Measurements from ENCODE around the gene BNC2. TPM values are rescaled to one million over a fixed set of nuclear protein-coding genes. Genes with fewer than 3 reads are reported as not detected.

BNC2 gene
- total and polyA plus RNA-seq, 2 of the 13 experiments (the other 11 are each of a cell fraction or from before 2014, with no cell fraction given), result not detected

GRCh38 chr9:16726718-16727451 lies 143.6 kb downstream of the BNC2 start:
- Histone ChIP-seq H3K79me2 (ENCODE audit: insufficient read depth, low read length) (no peaks in the 10 kb centered on the region), H3K27ac (ENCODE audit: extremely low read length, insufficient read depth, low read length) (no peak overlapping the region), H3K9ac (ENCODE audit: insufficient read depth, low read depth, low read length) (no peak overlapping the region), H3K4me2 (ENCODE audit: low read depth, low read length) (peak overlapping the region; percentile 49), H3K27me3 (ENCODE audit: control insufficient read depth in 1 of 2, insufficient read depth in 2 of 2, low read length in 2 of 2) (peaks cover 5 to 37% of the 10 kb centered on the region in 2 experiments; a peak in 4 of 5 replicates), H3K36me3 (replicated peaks in 1 of 2; ENCODE audit: control insufficient read depth in 1 of 2, insufficient read depth in 2 of 2, low read length in 2 of 2) (no peaks in the 10 kb centered on the region), H4K20me1 (ENCODE audit: insufficient read depth, low read length) (no peaks in the 10 kb centered on the region), H3K4me1 (ENCODE audit: insufficient read depth, low read length) (no peaks in the 10 kb centered on the region), H2AFZ (ENCODE audit: low read length) (no peak overlapping the region), H3K9me3 (ENCODE audit: low read length) (no peaks in the 10 kb centered on the region), H3K4me3 (replicated peaks in 1 of 3; ENCODE audit: insufficient read depth in 1 of 3, low read depth in 2 of 3, low read length in 3 of 3) (peak overlapping the region in 1 of 3 experiments; percentile 51; a peak in 1 of 6 replicates)
- no TSS peak for BruUV-seq (replicated peaks)
- in situ Hi-C loops (cut with HindIII; ENCODE audit: extremely low pct_ligation_motif_present, low pct_unique_long_range_greater_than_20kb) (no loop called here), intact Hi-C loops (cut with micrococcal nuclease; ENCODE audit: unreplicated experiment) (loop anchor here (5.0 kb wide), 1 partner anchor 505 kb away; no protein-coding TSS in a partner anchor)
- peak; percentile 93 for ATAC-seq
- no peak for FAIRE-seq
- DNase-seq (ENCODE audit: low spot score), result no peak
- POLR2A ChIA-PET, result no interaction called here
- WGBS (ENCODE audit: low lambda C conversion rate), result 5% methylated on average over 28 of the region's 60 CpGs
- CTCF ChIA-PET (ENCODE audit: low intra/inter-chr PET ratio, low total read pairs), result no interaction called here
- TF ChIP-seq SMARCE1 (IDR thresholded peaks at IDR 0.05; ENCODE audit: borderline replicate concordance) (no peak), ZNF570 (CRISPR knock-in tag; IDR thresholded peaks at IDR 0.05; ENCODE audit: borderline replicate concordance) (no peak), ZSCAN9 (CRISPR knock-in tag; IDR thresholded peaks at IDR 0.05; ENCODE audit: borderline replicate concordance) (no peak), ZNF296 (CRISPR knock-in tag; conservative IDR thresholded peaks at IDR 0.05) (no peak), MAF1 (CRISPR knock-in tag; IDR thresholded peaks at IDR 0.05; ENCODE audit: borderline replicate concordance) (no peak), ZBTB46 (CRISPR knock-in tag; IDR thresholded peaks at IDR 0.05; ENCODE audit: borderline replicate concordance) (no peak), ZNF768 (CRISPR knock-in tag; IDR thresholded peaks at IDR 0.05) (peak; percentile 38; the same call in 1 of the 2 replicates), ZSCAN22 (CRISPR knock-in tag; IDR thresholded peaks at IDR 0.05) (no peak), YY1 (IDR thresholded peaks at IDR 0.05; ENCODE audit: insufficient read depth, insufficient replicate concordance, low read depth, low read length) (no peak), NFYB (CRISPR knock-in tag; IDR thresholded peaks at IDR 0.05) (no peak), HNRNPLL (IDR thresholded peaks at IDR 0.05; ENCODE audit: low read depth, low read length, poor library complexity, severe bottlenecking) (peak; percentile 40), KAT8 (CRISPR knock-in tag; IDR thresholded peaks at IDR 0.05) (no peak), U2AF2 (IDR thresholded peaks at IDR 0.05; ENCODE audit: low read depth, low read length) (no peak), REXO4 (CRISPR knock-in tag; IDR thresholded peaks at IDR 0.05; ENCODE audit: borderline replicate concordance) (no peak), RAD51 (IDR thresholded peaks at IDR 0.05; ENCODE audit: borderline replicate concordance) (no peak), ZNF672 (CRISPR knock-in tag; IDR thresholded peaks at IDR 0.05) (no peak), ZNF75D (CRISPR knock-in tag; IDR thresholded peaks at IDR 0.05; ENCODE audit: borderline replicate concordance) (no peak), MYC (CRISPR knock-in tag; IDR thresholded peaks at IDR 0.05; ENCODE audit: borderline replicate concordance) (no peak)
- TF ChIP-seq, protein P1, sequence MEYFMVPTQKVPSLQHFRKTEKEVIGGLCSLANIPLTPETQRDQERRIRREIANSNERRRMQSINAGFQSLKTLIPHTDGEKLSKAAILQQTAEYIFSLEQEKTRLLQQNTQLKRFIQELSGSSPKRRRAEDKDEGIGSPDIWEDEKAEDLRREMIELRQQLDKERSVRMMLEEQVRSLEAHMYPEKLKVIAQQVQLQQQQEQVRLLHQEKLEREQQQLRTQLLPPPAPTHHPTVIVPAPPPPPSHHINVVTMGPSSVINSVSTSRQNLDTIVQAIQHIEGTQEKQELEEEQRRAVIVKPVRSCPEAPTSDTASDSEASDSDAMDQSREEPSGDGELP (IDR thresholded peaks at IDR 0.05; ENCODE audit: borderline replicate concordance, low read depth), result no peak
- TF ChIP-seq, protein P2, sequence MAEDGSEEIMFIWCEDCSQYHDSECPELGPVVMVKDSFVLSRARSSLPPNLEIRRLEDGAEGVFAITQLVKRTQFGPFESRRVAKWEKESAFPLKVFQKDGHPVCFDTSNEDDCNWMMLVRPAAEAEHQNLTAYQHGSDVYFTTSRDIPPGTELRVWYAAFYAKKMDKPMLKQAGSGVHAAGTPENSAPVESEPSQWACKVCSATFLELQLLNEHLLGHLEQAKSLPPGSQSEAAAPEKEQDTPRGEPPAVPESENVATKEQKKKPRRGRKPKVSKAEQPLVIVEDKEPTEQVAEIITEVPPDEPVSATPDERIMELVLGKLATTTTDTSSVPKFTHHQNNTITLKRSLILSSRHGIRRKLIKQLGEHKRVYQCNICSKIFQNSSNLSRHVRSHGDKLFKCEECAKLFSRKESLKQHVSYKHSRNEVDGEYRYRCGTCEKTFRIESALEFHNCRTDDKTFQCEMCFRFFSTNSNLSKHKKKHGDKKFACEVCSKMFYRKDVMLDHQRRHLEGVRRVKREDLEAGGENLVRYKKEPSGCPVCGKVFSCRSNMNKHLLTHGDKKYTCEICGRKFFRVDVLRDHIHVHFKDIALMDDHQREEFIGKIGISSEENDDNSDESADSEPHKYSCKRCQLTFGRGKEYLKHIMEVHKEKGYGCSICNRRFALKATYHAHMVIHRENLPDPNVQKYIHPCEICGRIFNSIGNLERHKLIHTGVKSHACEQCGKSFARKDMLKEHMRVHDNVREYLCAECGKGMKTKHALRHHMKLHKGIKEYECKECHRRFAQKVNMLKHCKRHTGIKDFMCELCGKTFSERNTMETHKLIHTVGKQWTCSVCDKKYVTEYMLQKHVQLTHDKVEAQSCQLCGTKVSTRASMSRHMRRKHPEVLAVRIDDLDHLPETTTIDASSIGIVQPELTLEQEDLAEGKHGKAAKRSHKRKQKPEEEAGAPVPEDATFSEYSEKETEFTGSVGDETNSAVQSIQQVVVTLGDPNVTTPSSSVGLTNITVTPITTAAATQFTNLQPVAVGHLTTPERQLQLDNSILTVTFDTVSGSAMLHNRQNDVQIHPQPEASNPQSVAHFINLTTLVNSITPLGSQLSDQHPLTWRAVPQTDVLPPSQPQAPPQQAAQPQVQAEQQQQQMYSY (CRISPR knock-in tag; IDR thresholded peaks at IDR 0.05), result no peak
